Spleen (tissue), 11 donors: ENCODE data around the gene WNK2. TPM values are rescaled to one million over a fixed set of nuclear protein-coding genes. Genes with fewer than 3 reads are reported as not detected.

Experiments used
- DNase-seq: peaks from one replicate; pipeline ENCODE4 v3.0.0-alpha.2; 2020
- H3K27ac ChIP-seq, 8 donors: fragments of 200-600 bp; sonication (generic) in 7 of 8; 1 replicate in 4 of 8; 2 replicates in 4 of 8; pipeline versions ENCODE4 v1.5.0 to v1.8.0; 2016 to 2021; ENCODE audit warnings: inconsistent platforms in 4 of 8, mild to moderate bottlenecking in 4 of 8, moderate library complexity in 1 of 8
- H3K27me3 ChIP-seq, 7 donors: fragments of 200-600 bp; sonication (generic) in 6 of 7; replicated peaks in 1 of 7; 1 replicate in 4 of 7; 2 replicates in 3 of 7; pipeline versions ENCODE4 v1.5.0 to v1.8.0; 2016 to 2021; ENCODE audit warnings: inconsistent platforms in 3 of 7, mild to moderate bottlenecking in 1 of 7
- H3K36me3 ChIP-seq, 6 donors: fragments of 200-600 bp; sonication (generic) in 5 of 6; 1 replicate in 4 of 6; 2 replicates in 2 of 6; pipeline versions ENCODE4 v1.5.0 to v1.8.0; 2016 to 2021; ENCODE audit warnings: inconsistent platforms in 2 of 6
- H3K4me1 ChIP-seq, 6 donors: fragments of 200-600 bp; sonication (generic) in 5 of 6; 1 replicate in 3 of 6; 2 replicates in 3 of 6; pipeline versions ENCODE4 v1.5.0 to v1.8.0; 2016 to 2021; ENCODE audit warnings: inconsistent platforms in 3 of 6
- H3K4me3 ChIP-seq, 8 donors: fragments of 200-600 bp; sonication (generic) in 7 of 8; 1 replicate in 4 of 8; 2 replicates in 4 of 8; pipeline versions ENCODE4 v1.5.0 to v1.8.0; 2016 to 2021; ENCODE audit warnings: inconsistent platforms in 4 of 8, mild to moderate bottlenecking in 4 of 8, moderate library complexity in 2 of 8
- H3K9me3 ChIP-seq, 8 donors: fragments of 200-600 bp; sonication (generic) in 7 of 8; 1 replicate in 4 of 8; 2 replicates in 4 of 8; pipeline versions ENCODE4 v1.5.0 to v1.8.0; 2016 to 2021; ENCODE audit warnings: inconsistent platforms in 4 of 8
- CTCF ChIP-seq, 11 experiments: fragments of 200-600 bp in 7 of 11; fragments of 450-650 bp in 4 of 11; sonication (generic) in 4 of 11; IDR thresholded peaks in 8 of 11; conservative IDR thresholded peaks in 3 of 11; 1 replicate in 7 of 11; 2 replicates in 4 of 11; pipeline versions ENCODE4 v1.4.0 to v1.8.0; 2016 to 2021; ENCODE audit warnings: antibody characterized with exemption in 11 of 11, inconsistent platforms in 4 of 11, mild to moderate bottlenecking in 1 of 11
- POLR2A ChIP-seq, 3 donors: fragments of 450-650 bp; IDR thresholded peaks; one replicate each; pipeline ENCODE4 v1.5.1; 2017; ENCODE audit warnings: antibody characterized with exemption in 3 of 3, mild to moderate bottlenecking in 1 of 3
- POLR2AphosphoS5 ChIP-seq, 3 donors: sonication (generic); formaldehyde crosslinking; IDR thresholded peaks; one replicate each; pipeline ENCODE4 v1.5.1; 2017; ENCODE audit warnings: antibody characterized with exemption in 3 of 3
- WGBS, 5 donors: extraction: QIAGEN DNeasy Blood & Tissue Kit in 3 of 5; methylation state at CpG; one replicate each; pipeline versions ENCODE4 v1.1.5 to v1.1.7; 2013 to 2018; 5-methylcytosine and 5-hydroxymethylcytosine counted together
- intact Hi-C: fragments of 100-400 bp; cut with DNase I; formaldehyde crosslinking; loops from one replicate; pipeline ENCODE4 v1.15.0; 2023; ENCODE audit warnings: low total_unique reads
- polyA plus RNA-seq, 3 donors: library from polyadenylated mRNA; stranded (reverse); fragments of 200-250 nt; gene quantifications; one replicate each; pipeline ENCODE4 v1.2.1, GENCODE V29; 2013
- total RNA-seq, 7 donors: library from RNA; depleted of rRNA in 3 of 7; stranded (reverse); fragments of >200 nt in 3 of 7; fragmentation: NEBNext Ultra II Directional in 4 of 7; extraction: Animal tissue kit (Norgen Biotek cat#: 25700) in 4 of 7; gene quantifications; one replicate each; pipeline versions ENCODE4 v1.1.0 to v1.2.1, GENCODE V29; 2016 to 2021
- donor health status: healthy with polysubstance abuse.
- donor health status: DM: no; HTN: no; CAD: no; lungs with moderate emphysema.
- donor health status: DM: no; HTN: no; CAD: no.
- donor health status: Bipolar disorder and iron deficiency.
- donor health status: healthy.
- donor health status: DM: no; HTN: no; CAD: no.
- donor health status: DM: yes; HTN: yes; CAD: no.

WNK2 gene
- total and polyA plus RNA-seq, 10 donors, result 1.8 to 20.0 (median 7.3) TPM

- peaks cover 0 to 8% (median 0%) of the 10 kb centered on the region in 6 donors for H3K36me3 ChIP-seq
- TF ChIP-seq CTCF (IDR thresholded peaks at IDR 0.05 in 8 of 11, conservative IDR thresholded peaks at IDR 0.05 in 3 of 11), result no peak
- no peak for TF ChIP-seq POLR2A (IDR thresholded peaks at IDR 0.05)
- no peak for TF ChIP-seq POLR2AphosphoS5 (IDR thresholded peaks at IDR 0.05)
- no peak for DNase-seq
Measured at GRCh38 chr9:93236541-93237206, 52.7 kb downstream of the WNK2 start.

GRCh38 chr9:93237540-93237939 is 53.6 kb downstream of the WNK2 start:
- Histone ChIP-seq H3K4me3 (no peak overlapping the region), H3K36me3 (peaks cover 0 to 8% (median 0%) of the 10 kb centered on the region in 6 donors), H3K9me3 (peaks cover 0 to 6% (median 0%) of the 10 kb centered on the region in 8 donors), H3K27ac (no peak overlapping the region), H3K27me3 (peaks cover 0 to 22% (median 0%) of the 10 kb centered on the region in 7 donors), H3K4me1 (peaks cover 0 to 6% (median 0%) of the 10 kb centered on the region in 6 donors)
- 35 to 57% (median 55%) methylated on average over 2 of the region's 2 CpGs for WGBS, 5 donors
- TF ChIP-seq POLR2AphosphoS5 (IDR thresholded peaks at IDR 0.05) (no peak), CTCF (IDR thresholded peaks at IDR 0.05 in 8 of 11, conservative IDR thresholded peaks at IDR 0.05 in 3 of 11) (no peak), POLR2A (IDR thresholded peaks at IDR 0.05) (no peak)
- DNase-seq, result no peak
- intact Hi-C loops, result no loop called here

More at GRCh38 chr9:93236541-93237206, 52.7 kb downstream of the WNK2 start:
- intact Hi-C loops, result no loop called here
- no peak overlapping the region for H3K27ac ChIP-seq
- peaks cover 0 to 6% (median 0%) of the 10 kb centered on the region in 8 donors for H3K9me3 ChIP-seq
- 79 to 87% (median 83%) methylated on average over 13 to 15 of the region's 15 CpGs for WGBS, 5 donors
- no peak overlapping the region for H3K4me3 ChIP-seq
- peaks cover 0 to 30% (median 0%) of the 10 kb centered on the region in 7 donors for H3K27me3 ChIP-seq
- peaks cover 0 to 6% (median 0%) of the 10 kb centered on the region in 6 donors for H3K4me1 ChIP-seq

- WGBS, 5 donors, result 86 to 93% (median 92%) methylated on average over 19 of the region's 19 CpGs
- TF ChIP-seq POLR2A (IDR thresholded peaks at IDR 0.05) (no peak), CTCF (IDR thresholded peaks at IDR 0.05 in 8 of 11, conservative IDR thresholded peaks at IDR 0.05 in 3 of 11) (no peak), POLR2AphosphoS5 (IDR thresholded peaks at IDR 0.05) (no peak)
- Histone ChIP-seq H3K4me1 (peaks cover 0 to 6% (median 0%) of the 10 kb centered on the region in 6 donors), H3K27ac (no peak overlapping the region), H3K27me3 (peaks cover 0 to 13% (median 0%) of the 10 kb centered on the region in 7 donors), H3K9me3 (peaks cover 0 to 6% (median 0%) of the 10 kb centered on the region in 8 donors), H3K4me3 (no peak overlapping the region), H3K36me3 (peaks cover 0 to 8% (median 0%) of the 10 kb centered on the region in 6 donors)
- DNase-seq, result no peak
- intact Hi-C loops, result no loop called here
Measured at GRCh38 chr9:93238953-93239925, 55.3 kb downstream of the WNK2 start.
